H1 (cell line): ENCODE results near the gene MEF2C. TPM values are rescaled to one million over a fixed set of nuclear protein-coding genes. Genes with fewer than 3 reads are reported as not detected.

Experiments used
- CTBP2 ChIP-seq: IDR thresholded peaks from 2 replicates; pipeline ENCODE4 v1.7.0; 2011; ENCODE audit warnings: borderline replicate concordance, mild to moderate bottlenecking, moderate library complexity, mixed read lengths, low read length; ENCODE audit not compliant: insufficient read depth, insufficient read length
- RAD21 ChIP-seq, 2 experiments: IDR thresholded peaks in 1 of 2; conservative IDR thresholded peaks in 1 of 2; 2 replicates each; pipeline ENCODE4 v1.6.1; 2011; ENCODE audit warnings: low read depth in 2 of 2, low read length in 2 of 2, improper control_type of control experiment in 1 of 2, inconsistent platforms in 1 of 2, mild to moderate bottlenecking in 1 of 2, moderate library complexity in 1 of 2
- RNF2 ChIP-seq: fragments of 200-900, 300-1000 bp; sonication (generic); IDR thresholded peaks from 2 replicates; pipeline ENCODE4 v1.7.1; 2016; ENCODE audit warnings: borderline replicate concordance, low read depth, mild to moderate bottlenecking, antibody characterized with exemption, low read length; ENCODE audit not compliant: poor library complexity, severe bottlenecking; ENCODE audit errors: missing control alignments
- SIN3A ChIP-seq, 2 experiments: IDR thresholded peaks in 1 of 2; conservative IDR thresholded peaks in 1 of 2; 2 replicates each; pipeline ENCODE4 v1.6.1; 2011 to 2012; ENCODE audit warnings: low read length in 2 of 2, improper control_type of control experiment in 1 of 2, low read depth in 1 of 2, mild to moderate bottlenecking in 1 of 2
- TEAD4 ChIP-seq: IDR thresholded peaks from 2 replicates; pipeline ENCODE4 v1.6.1; 2012; ENCODE audit warnings: low read depth, low read length, inconsistent platforms, mixed read lengths
- polyA plus RNA-seq, 7 experiments: library from polyadenylated mRNA; depleted of rRNA in 3 of 7; stranded (reverse) in 5 of 7; unstranded in 2 of 7; fragments of >200 nt in 5 of 7; fragments of 200-250 nt in 2 of 7; gene quantifications; 1 replicate in 5 of 7; 2 replicates in 1 of 7; 4 replicates in 1 of 7; pipeline versions ENCODE4 v1.2.1 to v1.2.3, GENCODE V29; 2011 to 2013; ENCODE audit warnings: missing spikeins in 2 of 7, mixed read lengths in 2 of 7
- total RNA-seq: library from RNA; stranded (reverse); fragmentation: NEBNext Ultra II Directional; extraction: Animal tissue kit (Norgen Biotek cat#: 25700); gene quantifications from 2 replicates; pipeline ENCODE4 v1.2.1, GENCODE V29; 2021

MEF2C gene
- total and polyA plus RNA-seq, 2 of the 8 experiments (the other 6 are each of a cell fraction or from before 2014, with no cell fraction given), result 0.59 to 0.99 TPM

GRCh38 chr5:88886746-88887341 is 3.9 kb upstream of the MEF2C start (continued):
- TF ChIP-seq SIN3A (conservative IDR thresholded peaks at IDR 0.05 in 1 of 2, IDR thresholded peaks at IDR 0.05 in 1 of 2; ENCODE audit: low read depth in 1 of 2, low read length in 2 of 2) (no peak), CTBP2 (no peak), RNF2 (no peak), TEAD4 (no peak), RAD21 (IDR thresholded peaks at IDR 0.05 in 1 of 2, conservative IDR thresholded peaks at IDR 0.05 in 1 of 2; ENCODE audit: low read depth in 2 of 2, low read length in 2 of 2) (no peak)
